ENCODE results near the gene GRAMD4. TPM values are rescaled to one million over a fixed set of nuclear protein-coding genes. Genes with fewer than 3 reads are reported as not detected.

The GRAMD4 gene
- total and polyA plus RNA-seq, 3 donors from 2014 or later, result 20.8 to 81.5 (median 61.2) TPM

DNA sequence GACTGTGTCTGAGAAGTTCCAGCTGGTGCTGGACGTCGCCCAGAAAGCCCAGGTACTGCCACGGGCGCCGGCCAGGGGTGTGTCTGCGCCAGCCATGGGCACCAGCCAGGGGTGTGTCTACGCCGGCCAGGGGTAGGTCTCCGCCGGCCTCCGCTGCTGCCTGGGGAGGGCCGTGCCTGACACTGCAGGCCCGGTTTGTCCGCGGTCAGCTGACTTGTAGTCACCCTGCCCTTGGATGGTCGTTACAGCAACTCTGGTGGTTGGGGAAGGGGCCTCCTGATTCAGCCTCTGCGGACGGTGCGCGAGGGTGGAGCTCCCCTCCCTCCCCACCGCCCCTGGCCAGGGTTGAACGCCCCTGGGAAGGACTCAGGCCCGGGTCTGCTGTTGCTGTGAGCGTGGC is 47.9 kb downstream of the GRAMD4 start:
- no peaks in the 10 kb centered on the region for H3K36me3 ChIP-seq (ENCODE audit: low read depth, missing control alignments)
- intact Hi-C loops (cut with DNase I; ENCODE audit: low total_unique reads), result no loop called here
- 87 to 91% methylated on average over 5 to 22 of the region's 24 CpGs for WGBS, 2 donors
- no peak for DNase-seq
- H3K27ac ChIP-seq, result no peak overlapping the region
- no peak overlapping the region for H3K4me3 ChIP-seq
- H3K27me3 ChIP-seq, result no peaks in the 10 kb centered on the region
- TF ChIP-seq, protein P1, sequence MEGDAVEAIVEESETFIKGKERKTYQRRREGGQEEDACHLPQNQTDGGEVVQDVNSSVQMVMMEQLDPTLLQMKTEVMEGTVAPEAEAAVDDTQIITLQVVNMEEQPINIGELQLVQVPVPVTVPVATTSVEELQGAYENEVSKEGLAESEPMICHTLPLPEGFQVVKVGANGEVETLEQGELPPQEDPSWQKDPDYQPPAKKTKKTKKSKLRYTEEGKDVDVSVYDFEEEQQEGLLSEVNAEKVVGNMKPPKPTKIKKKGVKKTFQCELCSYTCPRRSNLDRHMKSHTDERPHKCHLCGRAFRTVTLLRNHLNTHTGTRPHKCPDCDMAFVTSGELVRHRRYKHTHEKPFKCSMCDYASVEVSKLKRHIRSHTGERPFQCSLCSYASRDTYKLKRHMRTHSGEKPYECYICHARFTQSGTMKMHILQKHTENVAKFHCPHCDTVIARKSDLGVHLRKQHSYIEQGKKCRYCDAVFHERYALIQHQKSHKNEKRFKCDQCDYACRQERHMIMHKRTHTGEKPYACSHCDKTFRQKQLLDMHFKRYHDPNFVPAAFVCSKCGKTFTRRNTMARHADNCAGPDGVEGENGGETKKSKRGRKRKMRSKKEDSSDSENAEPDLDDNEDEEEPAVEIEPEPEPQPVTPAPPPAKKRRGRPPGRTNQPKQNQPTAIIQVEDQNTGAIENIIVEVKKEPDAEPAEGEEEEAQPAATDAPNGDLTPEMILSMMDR (IDR thresholded peaks at IDR 0.05), result no peak
- no peak for TF ChIP-seq POLR2A (IDR thresholded peaks at IDR 0.05)
- no peaks in the 10 kb centered on the region for H3K9me3 ChIP-seq
- no peaks in the 10 kb centered on the region for H3K4me1 ChIP-seq

DNA sequence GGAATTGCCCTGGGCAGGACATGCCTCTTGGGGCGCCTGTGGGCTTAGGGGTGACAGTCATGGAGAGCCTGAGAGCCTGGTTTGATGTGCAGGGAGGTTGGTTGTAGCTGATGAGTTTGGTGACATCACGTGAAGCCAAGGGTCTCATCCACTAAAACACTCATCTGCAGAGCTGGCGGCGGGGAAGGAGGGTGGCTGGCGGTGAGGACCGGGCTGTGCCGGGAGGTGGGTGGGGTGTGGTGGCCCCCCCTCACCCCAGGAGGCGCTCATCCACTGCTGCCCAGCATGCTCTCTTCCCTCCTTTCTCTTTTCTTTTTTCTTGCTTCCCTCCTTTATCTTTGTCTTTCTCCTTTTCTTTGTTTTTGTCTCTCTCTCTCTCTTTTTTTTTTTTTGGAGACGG is 49.0 kb downstream of the GRAMD4 start:
- Histone ChIP-seq H3K4me3 (no peak overlapping the region), H3K36me3 (ENCODE audit: low read depth, missing control alignments) (no peaks in the 10 kb centered on the region), H3K27me3 (no peaks in the 10 kb centered on the region), H3K4me1 (no peaks in the 10 kb centered on the region), H3K27ac (no peak overlapping the region), H3K9me3 (no peaks in the 10 kb centered on the region)
- 89 to 90% methylated on average over 5 to 9 of the region's 9 CpGs for WGBS, 2 donors
- intact Hi-C loops (cut with DNase I; ENCODE audit: low total_unique reads), result no loop called here
- DNase-seq, result no peak
- TF ChIP-seq POLR2A (IDR thresholded peaks at IDR 0.05), result no peak
- TF ChIP-seq, protein P1 (IDR thresholded peaks at IDR 0.05), result no peak

DNA sequence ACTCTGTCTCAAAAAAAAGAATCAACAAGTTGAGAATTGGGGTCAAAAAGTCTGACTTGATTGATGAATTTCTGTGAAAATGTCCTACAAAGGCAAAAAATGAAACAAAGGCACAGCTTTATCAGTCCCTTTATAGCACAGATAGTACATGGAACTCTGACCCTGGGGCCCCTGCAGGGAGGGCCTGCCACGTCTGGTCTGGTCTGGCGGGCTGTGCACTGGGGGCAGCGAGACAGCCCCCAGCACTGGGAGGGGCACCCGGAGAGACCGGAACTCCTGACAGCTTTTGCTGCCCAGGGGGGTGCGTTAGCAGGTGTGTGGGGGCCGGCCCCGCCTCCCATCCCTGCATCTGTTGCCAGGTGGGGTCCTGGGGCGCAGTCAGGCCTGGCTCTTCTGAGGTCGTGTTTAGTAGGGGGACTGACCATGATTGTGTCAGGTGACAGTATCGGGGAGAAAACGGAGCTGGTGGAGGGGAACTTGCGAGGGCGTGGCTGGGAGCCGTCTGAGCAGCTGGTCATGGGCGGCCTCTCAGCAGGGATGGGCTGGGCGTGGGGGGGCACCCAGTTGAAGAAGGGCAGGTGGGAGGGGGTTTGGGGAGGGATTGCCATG is 51.7 kb downstream of the GRAMD4 start:
- H3K4me1 ChIP-seq, result no peaks in the 10 kb centered on the region
- intact Hi-C loops (cut with DNase I; ENCODE audit: low total_unique reads), result no loop called here
- H3K9me3 ChIP-seq, result no peaks in the 10 kb centered on the region
- H3K4me3 ChIP-seq, result no peak overlapping the region
- no peaks in the 10 kb centered on the region for H3K27me3 ChIP-seq
- DNase-seq, result no peak
- no peak overlapping the region for H3K27ac ChIP-seq
- H3K36me3 ChIP-seq (ENCODE audit: low read depth, missing control alignments), result no peaks in the 10 kb centered on the region
- TF ChIP-seq, protein P1 (IDR thresholded peaks at IDR 0.05), result no peak
- TF ChIP-seq POLR2A (IDR thresholded peaks at IDR 0.05), result no peak
- 81 to 85% methylated on average over 17 of the region's 17 CpGs for WGBS, 2 donors

DNA sequence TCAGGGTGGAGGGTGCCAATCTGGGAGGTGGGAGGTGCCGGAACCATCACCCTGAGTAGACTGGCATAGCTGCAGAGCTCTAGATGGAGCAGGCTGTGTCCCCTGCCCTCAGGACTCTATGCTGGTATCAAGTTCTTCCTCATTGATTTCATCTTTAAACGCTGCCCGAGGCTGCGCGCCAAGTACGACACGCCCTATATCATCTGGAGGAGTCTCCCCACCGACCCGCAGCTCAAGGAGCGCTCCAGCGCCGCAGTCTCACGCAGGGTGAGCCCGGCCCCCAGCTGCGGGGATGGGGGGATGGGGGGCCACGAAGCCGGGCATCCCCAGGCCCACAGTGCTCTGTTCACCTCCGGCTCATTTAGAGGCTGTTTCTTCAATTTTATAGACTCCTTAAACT is 52.5 kb downstream of the GRAMD4 start:
- TF ChIP-seq, protein P1 (IDR thresholded peaks at IDR 0.05), result no peak
- no peak for TF ChIP-seq POLR2A (IDR thresholded peaks at IDR 0.05)
- Histone ChIP-seq H3K9me3 (no peaks in the 10 kb centered on the region), H3K27me3 (no peaks in the 10 kb centered on the region), H3K36me3 (ENCODE audit: low read depth, missing control alignments) (no peaks in the 10 kb centered on the region), H3K4me3 (no peak overlapping the region), H3K27ac (no peak overlapping the region), H3K4me1 (no peaks in the 10 kb centered on the region)
- DNase-seq, result peak; percentile 57
- intact Hi-C loops (cut with DNase I; ENCODE audit: low total_unique reads), result no loop called here
- 62 to 70% methylated on average over 15 to 18 of the region's 18 CpGs for WGBS, 2 donors

DNA sequence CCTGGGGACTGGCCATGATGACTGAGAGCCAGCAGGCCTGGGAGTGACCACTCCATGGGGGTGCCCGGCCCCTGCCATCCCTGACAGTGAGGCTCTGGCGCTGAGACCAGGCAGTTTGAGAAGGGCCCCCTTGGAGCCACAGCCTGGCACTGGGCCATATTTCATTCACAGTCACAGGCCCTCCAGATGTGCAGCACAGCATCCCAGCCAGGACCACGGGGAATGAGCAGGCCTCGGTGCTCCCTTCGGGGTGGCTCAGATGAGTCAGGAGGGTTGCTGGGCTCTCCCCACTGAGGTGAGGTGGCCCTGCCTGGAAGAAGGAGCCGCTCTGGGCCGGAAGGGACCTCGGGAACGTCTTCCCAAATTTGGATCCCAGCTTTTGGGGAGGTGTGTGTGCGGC is 53.0 kb downstream of the GRAMD4 start:
- Histone ChIP-seq H3K27me3 (no peaks in the 10 kb centered on the region), H3K36me3 (ENCODE audit: low read depth, missing control alignments) (no peaks in the 10 kb centered on the region), H3K9me3 (no peaks in the 10 kb centered on the region), H3K27ac (no peak overlapping the region), H3K4me1 (no peaks in the 10 kb centered on the region), H3K4me3 (no peak overlapping the region)
- 87 to 91% methylated on average over 7 to 10 of the region's 10 CpGs for WGBS, 2 donors
- intact Hi-C loops (cut with DNase I; ENCODE audit: low total_unique reads), result no loop called here
- no peak for TF ChIP-seq POLR2A (IDR thresholded peaks at IDR 0.05)
- TF ChIP-seq, protein P1 (IDR thresholded peaks at IDR 0.05), result no peak
- DNase-seq, result no peak

All from testis (tissue), 3 donors.